OCI-LY3 (cell line): Measurements from ENCODE around the gene CELF2.

Source experiments
- H2AFZ ChIP-seq: fragments of 200-600, 300-600 bp; shearing (Covaris generic); 2 replicates; pipeline ENCODE4 v1.6.0; 2014; ENCODE audit warnings: antibody characterized with exemption, low read depth, low read length
- H3K27ac ChIP-seq: fragments of 200-600, 300-600 bp; sonication (generic); 2 replicates; pipeline ENCODE4 v1.5.1; 2014; ENCODE audit warnings: mild to moderate bottlenecking, low read length, moderate library complexity, mixed read lengths
- H3K27me3 ChIP-seq: fragments of 200-600, 300-600 bp; sonication (generic); 2 replicates; pipeline ENCODE4 v1.6.1; 2014; ENCODE audit warnings: low read depth, low read length, mixed read lengths
- H3K36me3 ChIP-seq: fragments of 200-600, 300-600 bp; sonication (generic); replicated peaks from 2 replicates; pipeline ENCODE3; 2014; ENCODE audit warnings: low read depth, low read length, mixed read lengths
- H3K4me1 ChIP-seq: fragments of 300-600, 200-600 bp; sonication (generic); 2 replicates; pipeline ENCODE4 v1.6.1; 2014; ENCODE audit warnings: low read length, mixed read lengths
- H3K4me2 ChIP-seq: fragments of 200-600, 300-600 bp; sonication (generic); 2 replicates; pipeline ENCODE4 v1.6.1; 2014; ENCODE audit warnings: low read length, mixed read lengths
- H3K4me3 ChIP-seq: fragments of 300-600, 200-600 bp; sonication (generic); 2 replicates; pipeline ENCODE4 v1.5.1; 2014; ENCODE audit warnings: antibody characterized with exemption, mild to moderate bottlenecking, low read length, moderate library complexity
- H3K79me2 ChIP-seq: fragments of 300-600, 200-600 bp; shearing (Covaris generic); 2 replicates; pipeline ENCODE4 v1.6.1; 2014; ENCODE audit warnings: mild to moderate bottlenecking, low read length, mixed read lengths
- H3K9ac ChIP-seq: fragments of 300-600, 200-600 bp; shearing (Covaris generic); 2 replicates; pipeline ENCODE4 v1.6.0; 2014; ENCODE audit warnings: mild to moderate bottlenecking, low read length, moderate library complexity
- H3K9me3 ChIP-seq: fragments of 200-600, 300-600 bp; shearing (Covaris generic); 2 replicates; pipeline ENCODE4 v1.6.1; 2014; ENCODE audit warnings: low read length, mixed read lengths; ENCODE audit not compliant: insufficient read depth
- H4K20me1 ChIP-seq: fragments of 200-600, 300-600 bp; sonication (generic); 2 replicates; pipeline ENCODE4 v1.6.1; 2016; ENCODE audit warnings: low read length, mixed read lengths; ENCODE audit not compliant: insufficient read depth
- CTCF ChIP-seq: fragments of 200-600, 300-600 bp; sonication (generic); IDR thresholded peaks from 2 replicates; pipeline ENCODE4 v1.5.1; 2014; ENCODE audit warnings: antibody characterized with exemption, low read length, low read depth
- EZH2phosphoT487 ChIP-seq: fragments of 200-600 bp; shearing (Covaris generic); IDR thresholded peaks from 2 replicates; pipeline ENCODE4 v1.6.1; 2018; ENCODE audit warnings: antibody characterized with exemption, mixed run types, low read depth

Gene CELF2

GRCh38 chr10:11043039-11043438 lies 25.4 kb downstream of the CELF2 start:
- H3K4me3 ChIP-seq, result no peak overlapping the region
- H3K36me3 ChIP-seq, result no peaks in the 10 kb centered on the region
- no peaks in the 10 kb centered on the region for H4K20me1 ChIP-seq
- H3K4me2 ChIP-seq, result no peak overlapping the region
- H3K79me2 ChIP-seq, result no peaks in the 10 kb centered on the region
- H3K9ac ChIP-seq, result no peak overlapping the region
- no peaks in the 10 kb centered on the region for H3K4me1 ChIP-seq
- no peak overlapping the region for H3K27ac ChIP-seq
- H3K27me3 ChIP-seq, result no peaks in the 10 kb centered on the region; the same call in 1 of the 2 replicates
- no peak overlapping the region for H2AFZ ChIP-seq
- no peak for TF ChIP-seq EZH2phosphoT487
- no peaks in the 10 kb centered on the region for H3K9me3 ChIP-seq

GRCh38 chr10:11043446-11044127 lies 25.9 kb downstream of the CELF2 start:
- no peak overlapping the region for H3K9ac ChIP-seq
- no peaks in the 10 kb centered on the region for H4K20me1 ChIP-seq
- no peak overlapping the region for H3K4me3 ChIP-seq
- peaks cover 5% of the 10 kb centered on the region; the same call in 1 of the 2 replicates for H3K27me3 ChIP-seq
- H2AFZ ChIP-seq, result no peak overlapping the region
- H3K36me3 ChIP-seq, result no peaks in the 10 kb centered on the region
- no peaks in the 10 kb centered on the region for H3K9me3 ChIP-seq
- H3K79me2 ChIP-seq, result no peaks in the 10 kb centered on the region
- no peak overlapping the region for H3K4me2 ChIP-seq
- TF ChIP-seq CTCF, result no peak
- TF ChIP-seq EZH2phosphoT487, result no peak
- H3K27ac ChIP-seq, result no peak overlapping the region
- no peaks in the 10 kb centered on the region for H3K4me1 ChIP-seq

- TF ChIP-seq EZH2phosphoT487, result no peak
- no peak for TF ChIP-seq CTCF
- no peak overlapping the region for H3K4me3 ChIP-seq
Observed at GRCh38 chr10:11045487-11045886, 27.8 kb downstream of the CELF2 start.

GRCh38 chr10:11045995-11046775 lies 28.5 kb downstream of the CELF2 start:
- no peaks in the 10 kb centered on the region for H3K79me2 ChIP-seq
- H3K4me3 ChIP-seq, result no peak overlapping the region
- H3K27ac ChIP-seq, result no peak overlapping the region
- H3K9ac ChIP-seq, result no peak overlapping the region
- H2AFZ ChIP-seq, result no peak overlapping the region
- H3K4me1 ChIP-seq, result no peaks in the 10 kb centered on the region
- H3K36me3 ChIP-seq, result no peaks in the 10 kb centered on the region
- TF ChIP-seq CTCF, result no peak
- no peak for TF ChIP-seq EZH2phosphoT487
- H3K4me2 ChIP-seq, result no peak overlapping the region
- no peaks in the 10 kb centered on the region for H4K20me1 ChIP-seq
- H3K9me3 ChIP-seq, result no peaks in the 10 kb centered on the region
- peaks cover 9% of the 10 kb centered on the region; the same call in 1 of the 2 replicates for H3K27me3 ChIP-seq

More at GRCh38 chr10:11045487-11045886, 27.8 kb downstream of the CELF2 start:
- no peaks in the 10 kb centered on the region for H3K9me3 ChIP-seq
- no peak overlapping the region for H3K27ac ChIP-seq
- no peaks in the 10 kb centered on the region for H3K79me2 ChIP-seq
- no peak overlapping the region for H2AFZ ChIP-seq
- H3K27me3 ChIP-seq, result peaks cover 9% of the 10 kb centered on the region; the same call in 1 of the 2 replicates
- H3K4me2 ChIP-seq, result no peak overlapping the region
- H4K20me1 ChIP-seq, result no peaks in the 10 kb centered on the region
- no peaks in the 10 kb centered on the region for H3K36me3 ChIP-seq
- H3K9ac ChIP-seq, result no peak overlapping the region
- no peaks in the 10 kb centered on the region for H3K4me1 ChIP-seq
